Parathyroid adenoma (tissue), 2 donors: ENCODE results near the gene LCOR.

ENCODE experiments used
- H2AFZ ChIP-seq: fragments of 300-600 bp; sonication (generic); one replicate; pipeline ENCODE4 v1.7.0; 2017; ENCODE audit warnings: antibody characterized with exemption, mild to moderate bottlenecking
- H3K27ac ChIP-seq: fragments of 300-600 bp; sonication (generic); one replicate; pipeline ENCODE4 v1.7.0; 2017
- H3K27me3 ChIP-seq: fragments of 300-600 bp; sonication (generic); one replicate; pipeline ENCODE4 v1.7.0; 2017; ENCODE audit warnings: low read length; ENCODE audit not compliant: control insufficient read depth, insufficient read depth
- H3K36me3 ChIP-seq: fragments of 300-600 bp; sonication (generic); one replicate; pipeline ENCODE4 v1.7.0; 2017; ENCODE audit warnings: low read length; ENCODE audit not compliant: control insufficient read depth, insufficient read depth
- H3K4me1 ChIP-seq: fragments of 300-600 bp; sonication (generic); one replicate; pipeline ENCODE4 v1.7.0; 2017; ENCODE audit warnings: control low read depth
- H3K4me2 ChIP-seq: fragments of 300-600 bp; sonication (generic); one replicate; pipeline ENCODE4 v1.7.0; 2017; ENCODE audit warnings: low read length
- H3K4me3 ChIP-seq: fragments of 300-600 bp; sonication (generic); one replicate; pipeline ENCODE4 v1.7.0; 2017; ENCODE audit warnings: low read depth, low read length
- H3K79me2 ChIP-seq: fragments of 300-600 bp; sonication (generic); one replicate; pipeline ENCODE4 v1.7.0; 2017; ENCODE audit warnings: control low read depth
- H3K9ac ChIP-seq: fragments of 300-600 bp; sonication (generic); one replicate; pipeline ENCODE4 v1.7.0; 2017; ENCODE audit warnings: mild to moderate bottlenecking
- H3K9me3 ChIP-seq: fragments of 300-600 bp; sonication (generic); one replicate; pipeline ENCODE4 v1.7.0; 2017; ENCODE audit warnings: low read length; ENCODE audit not compliant: control insufficient read depth
- CTCF ChIP-seq: fragments of 300-600 bp; sonication (generic); IDR thresholded peaks from one replicate; pipeline ENCODE4 v1.7.0; 2017; ENCODE audit warnings: antibody characterized with exemption, mild to moderate bottlenecking
- donor health status: primary hyperparathyroidism.

LCOR gene

GRCh38 chr10:97025613-97026242 is 193.6 kb downstream of the LCOR start:
- TF ChIP-seq CTCF: peak; percentile 37
- H3K79me2 ChIP-seq: no peaks in the 10 kb centered on the region
- no peak overlapping the region for H2AFZ ChIP-seq
- H3K9me3 ChIP-seq: no peaks in the 10 kb centered on the region
- no peak overlapping the region for H3K27ac ChIP-seq
- H3K27me3 ChIP-seq: no peaks in the 10 kb centered on the region
- no peaks in the 10 kb centered on the region for H3K36me3 ChIP-seq
- H3K9ac ChIP-seq: no peak overlapping the region
- H3K4me2 ChIP-seq: no peak overlapping the region
- H3K4me1 ChIP-seq: no peaks in the 10 kb centered on the region
- no peak overlapping the region for H3K4me3 ChIP-seq

GRCh38 chr10:97028126-97028831 is 196.2 kb downstream of the LCOR start:
- no peak overlapping the region for H3K4me3 ChIP-seq
- no peaks in the 10 kb centered on the region for H3K9me3 ChIP-seq
- no peak for TF ChIP-seq CTCF
- no peak overlapping the region for H3K9ac ChIP-seq
- no peak overlapping the region for H3K27ac ChIP-seq
- no peaks in the 10 kb centered on the region for H3K79me2 ChIP-seq
- H3K27me3 ChIP-seq: no peaks in the 10 kb centered on the region
- no peaks in the 10 kb centered on the region for H3K4me1 ChIP-seq
- H2AFZ ChIP-seq: no peak overlapping the region
- H3K36me3 ChIP-seq: no peaks in the 10 kb centered on the region
- H3K4me2 ChIP-seq: no peak overlapping the region

GRCh38 chr10:97028832-97029178 is 196.7 kb downstream of the LCOR start:
- Histone ChIP-seq H3K27ac (no peak overlapping the region), H3K79me2 (no peaks in the 10 kb centered on the region), H2AFZ (no peak overlapping the region), H3K36me3 (no peaks in the 10 kb centered on the region), H3K4me2 (no peak overlapping the region), H3K4me3 (no peak overlapping the region), H3K9me3 (no peaks in the 10 kb centered on the region), H3K27me3 (no peaks in the 10 kb centered on the region), H3K4me1 (no peaks in the 10 kb centered on the region), H3K9ac (no peak overlapping the region)
- no peak for TF ChIP-seq CTCF

GRCh38 chr10:97029271-97029670 is 197.2 kb downstream of the LCOR start:
- TF ChIP-seq CTCF: no peak
- H3K4me1 ChIP-seq: no peaks in the 10 kb centered on the region
- no peaks in the 10 kb centered on the region for H3K27me3 ChIP-seq
- H3K79me2 ChIP-seq: no peaks in the 10 kb centered on the region
- no peak overlapping the region for H3K27ac ChIP-seq
- no peak overlapping the region for H3K4me3 ChIP-seq
- H3K36me3 ChIP-seq: no peaks in the 10 kb centered on the region
- no peak overlapping the region for H3K9ac ChIP-seq
- no peaks in the 10 kb centered on the region for H3K9me3 ChIP-seq
- H2AFZ ChIP-seq: no peak overlapping the region
- no peak overlapping the region for H3K4me2 ChIP-seq

GRCh38 chr10:97030894-97031293 is 198.8 kb downstream of the LCOR start:
- H3K79me2 ChIP-seq: no peaks in the 10 kb centered on the region
- no peaks in the 10 kb centered on the region for H3K9me3 ChIP-seq
- H3K4me3 ChIP-seq: no peak overlapping the region
- H2AFZ ChIP-seq: no peak overlapping the region
- H3K4me2 ChIP-seq: no peak overlapping the region
- no peaks in the 10 kb centered on the region for H3K4me1 ChIP-seq
- no peak overlapping the region for H3K27ac ChIP-seq
- H3K36me3 ChIP-seq: no peaks in the 10 kb centered on the region
- no peaks in the 10 kb centered on the region for H3K27me3 ChIP-seq
- no peak overlapping the region for H3K9ac ChIP-seq
- no peak for TF ChIP-seq CTCF
